ENCODE results near the gene TRPC5OS.

Gene TRPC5OS

DNA sequence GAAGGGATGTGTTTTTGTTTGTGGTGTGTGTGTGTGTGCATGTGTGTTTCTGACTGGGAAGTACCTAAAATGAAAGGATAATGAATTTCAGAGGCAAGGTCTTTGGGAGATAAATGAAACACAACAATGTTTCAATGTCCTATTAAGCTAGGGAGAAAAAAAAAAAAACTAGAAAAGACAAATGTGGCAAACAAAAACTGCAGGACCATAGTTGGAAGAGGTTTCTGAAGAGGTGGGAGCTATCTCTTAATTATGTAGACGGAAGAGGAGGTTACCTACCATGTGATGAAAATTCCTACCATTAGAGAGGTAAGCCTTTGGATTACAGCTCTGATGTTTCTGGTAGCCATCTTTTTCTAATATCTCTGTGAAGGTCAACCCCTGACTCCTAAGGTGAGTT lies at the start of gene TRPC5OS:
TRPC5OS (plus strand) TSS at position 301 of the 400 bp plus-strand sequence. CDS start 25,669 bp downstream, outside the sequence.
- no peak for DNase-seq (ENCODE audit: low spot score)

DNA sequence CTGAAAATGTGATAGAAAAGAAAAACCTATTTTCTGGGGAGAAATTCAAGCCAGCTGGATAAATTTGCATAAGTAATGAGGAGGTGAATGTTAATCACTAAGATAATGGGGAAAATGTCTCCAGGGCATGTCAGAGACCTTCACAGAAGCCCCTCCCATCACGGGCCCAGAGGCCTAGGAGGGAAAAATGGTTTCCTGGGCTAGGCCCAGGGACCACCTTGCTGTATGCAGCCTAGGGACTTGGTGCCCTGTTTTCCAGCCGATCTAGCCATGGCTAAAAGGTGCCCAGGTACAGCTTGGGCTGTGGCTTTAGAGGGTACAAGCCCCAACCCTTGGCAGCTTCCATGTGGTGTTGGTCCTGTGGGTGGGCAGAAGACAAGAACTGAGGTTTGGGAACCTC lies 46.6 kb upstream of the TRPC5OS start:
- DNase-seq (ENCODE audit: low spot score): no peak

DNA sequence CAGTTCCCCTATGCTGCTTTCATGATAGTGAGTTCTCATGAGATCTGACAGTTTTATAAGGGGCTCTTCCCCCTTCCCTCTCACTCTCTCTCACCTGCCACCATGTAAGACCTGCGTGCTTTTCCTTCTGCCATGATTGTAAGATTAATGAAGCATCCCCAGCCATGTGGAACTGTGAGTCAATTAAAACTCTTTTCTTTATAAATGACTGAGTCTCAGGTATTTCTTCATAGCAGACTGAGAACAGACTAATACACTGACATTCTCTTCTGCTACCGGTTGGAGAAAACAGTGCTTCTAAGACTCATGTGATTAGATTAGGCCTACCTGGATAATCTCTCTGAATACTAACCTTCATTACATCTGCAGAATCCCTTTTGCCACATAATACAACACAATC lies 45.4 kb upstream of the TRPC5OS start:
- no peak for DNase-seq (ENCODE audit: low spot score)

DNA sequence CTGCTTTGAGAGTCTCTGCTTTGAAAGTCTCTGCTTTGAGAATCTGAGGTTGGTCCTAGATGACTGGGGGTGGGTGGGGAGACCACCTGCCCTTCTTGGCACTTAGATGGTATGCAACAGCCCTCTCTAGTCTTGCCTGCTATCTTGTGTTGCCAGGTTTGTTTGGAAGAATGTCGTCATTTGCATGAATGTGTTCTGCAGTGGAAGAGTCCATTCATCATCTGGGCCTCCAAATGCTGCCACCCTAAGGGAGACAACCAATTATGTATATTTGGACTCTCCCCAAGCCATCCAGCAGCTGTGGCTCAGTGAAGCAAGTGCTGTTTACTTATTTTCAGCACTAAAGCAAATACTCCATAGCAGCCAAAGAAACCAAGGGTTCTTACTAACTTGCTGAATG lies 44.6 kb upstream of the TRPC5OS start:
- DNase-seq (ENCODE audit: low spot score): no peak

DNA sequence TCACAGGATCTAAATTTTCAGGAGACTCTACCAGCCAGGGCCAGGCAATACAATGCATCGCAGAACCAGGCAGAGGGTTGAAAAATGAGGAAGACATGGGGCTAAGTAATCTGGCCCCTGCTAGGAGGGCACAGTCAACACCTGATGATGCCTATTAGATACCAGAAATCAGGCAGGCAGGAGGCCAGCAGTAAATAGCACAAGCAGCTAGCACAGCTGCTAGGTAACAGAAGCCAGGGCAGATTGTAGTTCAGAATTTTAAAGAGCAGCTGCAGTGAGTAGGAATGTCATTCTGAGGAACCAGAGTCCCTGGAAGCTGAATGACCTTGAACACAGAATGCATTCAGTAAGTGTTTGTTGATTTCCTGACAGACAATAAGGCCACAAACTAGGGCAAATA lies 38.8 kb upstream of the TRPC5OS start:
- DNase-seq (ENCODE audit: low spot score): no peak

DNA sequence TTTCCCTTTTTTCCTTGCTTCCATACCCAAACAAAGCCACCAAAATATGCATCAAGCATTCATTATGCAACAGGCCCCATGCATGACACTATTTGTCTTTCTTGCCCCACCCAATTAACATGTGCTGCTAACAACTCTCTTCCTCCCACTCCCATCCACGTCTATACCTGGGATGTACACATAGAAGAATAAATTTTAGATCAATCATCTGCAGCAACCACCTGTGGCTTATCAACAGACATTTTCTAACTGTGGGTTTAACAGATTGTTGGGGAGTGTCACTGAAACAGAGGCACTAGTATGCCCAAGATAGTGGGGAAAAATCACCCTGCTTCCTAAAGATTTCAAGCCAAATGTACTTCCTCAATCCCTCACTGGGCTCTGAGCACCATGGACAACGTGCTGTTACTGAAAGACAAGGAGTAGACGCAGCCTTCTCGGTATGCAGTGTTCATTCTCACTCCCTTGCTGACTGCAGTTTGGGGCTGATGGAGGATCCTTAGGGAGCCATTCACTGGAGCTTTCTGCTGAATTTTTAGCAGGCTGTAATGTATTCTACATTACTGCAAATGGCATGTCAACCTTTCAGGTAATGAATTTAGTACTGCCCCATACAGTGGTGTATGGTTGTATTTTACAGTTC lies 28.4 kb upstream of the TRPC5OS start:
- DNase-seq (ENCODE audit: low spot score): no peak

DNA sequence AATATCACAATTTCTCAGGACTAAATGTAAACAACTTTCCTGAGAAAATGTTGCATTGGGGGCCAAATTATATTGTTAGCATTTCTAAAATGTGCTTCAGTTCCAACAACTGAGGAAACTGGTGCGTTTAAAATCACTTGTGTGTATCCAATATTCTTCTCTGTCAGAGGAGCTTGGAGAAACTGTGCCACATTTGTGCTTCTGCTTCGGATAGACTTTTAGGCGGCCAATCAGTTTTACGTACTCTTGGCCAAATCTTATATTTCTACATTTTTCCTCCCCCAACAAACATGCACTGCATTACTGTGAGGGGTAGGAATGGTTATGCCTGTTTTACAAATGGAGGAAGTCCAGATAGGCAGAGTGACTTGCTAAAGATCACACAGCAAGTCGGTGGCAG lies 27.4 kb upstream of the TRPC5OS start:
- no peak for DNase-seq (ENCODE audit: low spot score)

DNA sequence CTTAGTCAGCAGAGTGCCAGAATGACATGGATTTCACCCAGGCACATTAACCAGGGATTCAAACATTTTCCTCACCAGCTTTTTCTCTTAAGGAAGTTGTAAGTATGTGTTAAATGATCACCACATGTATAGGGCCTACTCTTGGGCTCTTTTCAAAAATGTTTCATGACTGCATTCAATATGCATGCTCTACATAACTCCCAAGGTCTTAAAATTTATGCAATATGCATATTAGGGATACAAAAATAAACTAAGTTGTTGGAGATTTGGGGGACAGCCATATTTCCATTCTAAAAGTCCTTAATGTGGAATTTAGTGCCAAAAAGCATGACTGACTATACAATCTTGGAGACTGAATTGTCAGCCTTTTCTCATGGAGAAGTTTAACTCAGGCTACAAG lies 25.0 kb upstream of the TRPC5OS start:
- no peak for DNase-seq (ENCODE audit: low spot score)

DNA sequence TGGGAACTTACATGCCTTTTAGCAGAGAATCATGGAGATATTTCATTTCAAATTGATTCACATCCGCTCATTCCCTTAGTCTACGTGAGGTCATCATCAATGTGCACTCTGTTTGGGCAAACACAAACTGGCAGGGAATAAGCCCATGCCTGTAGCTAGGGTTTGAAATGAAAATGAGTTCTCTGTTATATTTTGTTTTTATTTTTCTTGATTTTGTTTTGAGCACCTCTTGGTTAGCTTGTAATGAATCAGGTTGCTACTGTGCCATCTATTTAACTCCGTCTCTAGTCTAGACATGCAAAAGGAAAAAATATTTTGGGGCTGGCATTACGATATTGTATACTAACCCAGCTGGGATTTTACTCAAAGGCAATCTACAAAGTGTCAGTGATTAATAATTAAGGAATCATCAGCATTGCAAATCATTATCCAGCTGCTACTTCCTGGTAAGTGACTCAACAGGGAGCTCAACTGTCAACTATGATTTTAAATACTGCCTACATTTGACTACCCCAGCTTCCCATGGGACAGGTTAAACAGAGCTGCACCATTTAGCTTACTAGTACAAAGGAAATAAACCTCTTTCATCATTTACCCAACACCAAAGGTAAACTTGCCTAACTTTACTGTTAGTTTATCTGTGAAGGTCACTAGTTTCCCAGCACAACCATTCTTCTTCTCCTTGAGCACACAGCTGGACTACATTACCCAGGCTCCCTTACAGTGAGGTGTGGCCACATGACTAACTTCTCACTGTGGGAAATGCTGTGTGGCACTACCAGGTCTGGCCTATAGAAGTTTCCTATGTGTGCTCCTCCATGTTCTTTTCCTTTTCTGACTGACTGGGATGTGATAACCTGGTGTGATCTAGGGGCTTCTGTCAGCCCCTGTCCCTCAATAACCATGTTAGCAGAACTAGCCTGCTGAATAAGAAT lies 21.2 kb upstream of the TRPC5OS start:
- peak; percentile 30 for DNase-seq (ENCODE audit: low spot score)

DNA sequence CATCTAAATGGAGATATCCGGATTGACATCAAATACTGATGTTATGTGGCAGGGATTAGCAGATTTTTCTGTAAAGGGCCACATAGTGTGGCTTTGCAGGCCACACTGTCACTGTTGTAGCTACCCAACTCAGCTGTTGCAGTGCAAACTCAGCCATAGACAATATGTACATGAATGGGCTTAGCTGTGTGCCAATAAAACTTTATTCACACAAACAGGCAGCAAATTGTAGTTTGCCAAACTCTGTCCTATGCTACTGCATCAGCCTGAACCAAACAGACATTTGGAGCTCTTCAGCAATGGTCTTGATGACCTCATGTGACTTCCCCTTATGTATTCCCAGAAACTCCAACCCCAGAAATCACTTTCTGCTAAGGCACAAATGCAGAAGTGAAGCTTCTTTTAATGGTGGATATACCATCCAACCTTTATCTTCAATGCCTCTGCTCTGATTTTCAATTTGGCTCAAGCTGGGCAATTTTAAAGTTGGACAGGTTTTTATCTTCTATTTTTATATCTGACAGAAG lies 18.4 kb upstream of the TRPC5OS start:
- peak; percentile 2 for DNase-seq (ENCODE audit: low spot score)

DNA sequence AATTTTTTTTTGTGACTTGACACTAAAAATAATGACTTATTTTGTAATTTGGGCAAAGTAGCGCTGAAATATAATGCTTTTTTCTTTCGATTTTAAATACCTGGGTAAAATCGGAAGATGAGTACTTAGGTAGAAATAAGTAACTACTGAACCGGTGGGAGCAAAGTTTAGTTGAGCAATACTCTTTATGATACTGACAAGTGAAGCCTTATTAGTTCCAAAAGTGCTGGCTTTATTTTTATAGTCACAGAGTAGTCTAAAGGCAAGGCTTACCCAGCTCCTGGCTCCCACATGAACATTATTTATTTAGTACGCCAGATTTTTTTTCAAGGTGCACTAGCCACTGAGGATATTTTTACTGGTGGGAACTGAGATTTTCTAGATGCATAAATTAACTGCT lies 14.4 kb upstream of the TRPC5OS start:
- DNase-seq (ENCODE audit: low spot score): no peak

DNA sequence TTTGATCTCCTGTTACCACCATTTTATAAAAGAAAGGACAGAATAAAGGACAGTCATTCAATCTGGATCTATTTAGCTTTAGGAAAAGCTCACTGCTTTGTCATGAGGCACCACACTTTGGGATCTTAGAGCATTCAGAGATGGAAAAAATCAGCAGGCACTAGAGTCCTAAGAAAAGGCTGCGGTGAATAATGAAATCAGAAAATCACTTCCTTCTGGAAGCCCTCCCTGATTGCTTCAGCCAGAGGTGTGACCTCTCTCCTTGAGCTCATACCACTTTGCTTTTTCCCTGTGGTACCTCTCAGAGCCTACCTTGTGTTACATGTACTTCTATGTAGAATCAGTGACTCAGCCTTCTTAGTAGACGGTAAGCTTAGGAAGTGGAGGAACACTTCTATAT lies 8.7 kb upstream of the TRPC5OS start:
- DNase-seq (ENCODE audit: low spot score): no peak

DNA sequence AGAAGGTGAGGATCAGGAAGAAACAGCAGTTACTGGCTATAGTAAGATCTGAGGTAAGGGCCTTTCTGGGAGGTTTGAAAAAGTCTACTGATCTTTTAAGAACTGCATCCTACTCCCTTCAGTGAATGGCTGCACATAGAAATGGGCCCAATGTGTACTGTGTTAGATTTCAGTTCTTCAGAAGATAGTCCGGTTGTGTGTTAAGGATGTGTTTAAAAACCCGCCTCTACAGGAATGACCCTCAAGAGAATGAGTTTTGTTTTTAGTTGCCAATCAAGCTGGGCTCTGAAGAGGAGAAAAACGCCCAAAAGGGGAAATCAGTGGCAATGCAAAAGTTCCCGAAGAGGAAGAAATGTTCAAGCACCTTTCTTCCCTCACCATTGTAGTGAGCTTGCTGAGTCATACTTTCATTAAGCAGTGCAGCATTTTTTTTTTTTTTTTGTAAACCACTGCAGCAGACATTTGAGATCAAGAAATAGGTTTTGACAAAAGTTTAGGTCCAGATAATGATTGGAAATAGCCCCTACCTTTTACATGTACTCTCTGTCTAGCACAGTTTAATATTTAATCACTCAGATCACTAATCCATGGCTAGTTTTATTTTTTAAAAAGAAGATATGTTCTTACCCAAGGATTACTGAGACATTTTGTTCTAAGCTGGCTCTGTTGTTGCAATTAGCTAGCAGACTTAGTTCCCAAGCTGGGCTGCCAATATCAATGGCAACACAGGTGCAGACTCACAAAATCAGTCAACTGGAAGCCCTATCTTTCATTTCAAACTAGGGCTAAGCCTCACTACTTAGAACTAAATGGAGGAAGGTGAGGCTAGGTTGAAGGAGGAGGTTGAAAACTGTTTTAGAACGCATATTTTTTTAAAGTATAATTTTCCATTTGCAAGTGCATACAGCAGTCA lies 7.0 kb upstream of the TRPC5OS start:
- DNase-seq (ENCODE audit: low spot score): no peak

DNA sequence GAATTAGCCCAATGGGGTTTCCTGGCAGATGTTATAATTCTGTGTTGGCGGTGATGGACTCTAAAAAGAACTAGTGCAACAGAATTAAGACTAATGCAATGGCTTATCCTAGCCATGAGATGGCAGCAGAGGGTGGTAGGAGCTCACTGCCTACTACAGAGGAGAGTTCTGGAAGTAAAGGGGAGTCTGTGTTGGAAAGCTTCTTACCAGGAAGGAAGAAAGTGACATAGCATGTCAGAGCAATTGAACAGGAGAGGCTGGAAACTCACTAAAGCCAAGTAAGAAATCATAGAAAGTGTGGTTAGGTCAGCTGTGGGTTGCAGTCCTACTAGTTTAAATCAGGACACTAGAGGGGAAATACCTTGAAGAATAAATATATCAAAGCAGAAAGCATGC lies 6.3 kb upstream of the TRPC5OS start:
- DNase-seq (ENCODE audit: low spot score): peak; percentile 49

DNA sequence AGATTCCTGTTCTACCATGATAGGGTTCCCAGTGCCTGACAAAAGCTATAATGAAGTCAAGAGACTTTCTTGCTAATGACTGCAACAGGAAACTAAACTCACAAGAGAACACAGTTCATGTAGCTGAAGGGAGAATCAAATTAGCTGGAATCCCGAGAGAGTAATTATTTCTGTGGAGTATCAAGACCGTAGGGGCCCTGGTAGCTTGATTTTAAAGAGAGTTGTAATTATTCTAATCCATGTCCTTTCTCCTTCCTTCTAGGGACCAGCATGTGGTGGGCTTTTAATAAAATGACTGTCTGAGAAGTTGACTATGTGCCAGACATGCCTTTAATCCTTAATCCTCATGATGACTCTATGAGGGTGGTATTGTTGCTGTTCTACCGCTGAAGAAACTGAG lies 1.7 kb upstream of the TRPC5OS start:
- no peak for DNase-seq (ENCODE audit: low spot score)

DNA sequence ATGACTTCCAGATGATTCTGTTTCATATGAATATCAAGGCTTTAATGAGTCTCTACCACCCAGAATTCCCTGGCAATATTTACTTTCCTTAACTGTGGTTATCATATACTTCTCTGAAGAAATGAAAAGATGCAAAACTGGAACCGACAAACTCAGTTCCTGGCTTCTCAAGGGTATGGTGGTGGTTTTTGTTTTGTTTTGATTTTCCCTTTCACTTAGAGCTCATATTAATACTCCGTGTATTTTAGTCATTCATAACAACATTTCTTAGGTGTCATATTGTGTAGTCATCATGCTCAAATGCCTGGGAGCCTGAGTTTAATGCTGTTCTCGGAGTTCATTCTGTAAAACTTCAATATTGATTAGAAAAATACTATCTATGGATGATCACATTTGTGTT lies 665 bp downstream of the TRPC5OS start:
- DNase-seq (ENCODE audit: low spot score): no peak

DNA sequence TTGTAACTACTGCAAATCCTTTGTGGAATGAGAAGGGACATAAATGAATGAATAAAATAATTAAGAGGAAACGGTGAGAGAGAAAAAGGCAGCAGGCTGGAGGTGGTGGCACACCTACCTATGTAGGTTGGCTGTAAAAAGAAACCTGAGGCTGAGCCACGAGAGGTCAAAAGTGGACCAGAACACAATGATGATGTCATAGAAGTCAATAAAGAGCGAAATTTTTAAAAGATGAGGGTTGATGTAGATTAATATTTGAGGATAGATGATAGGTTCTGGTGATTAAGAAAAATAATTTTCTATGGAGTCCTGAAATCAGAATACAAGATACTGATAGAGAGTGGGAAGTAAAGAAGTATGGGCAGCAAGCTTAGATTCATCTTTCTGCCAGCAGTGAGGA lies 1.7 kb downstream of the TRPC5OS start:
- DNase-seq (ENCODE audit: low spot score): no peak

DNA sequence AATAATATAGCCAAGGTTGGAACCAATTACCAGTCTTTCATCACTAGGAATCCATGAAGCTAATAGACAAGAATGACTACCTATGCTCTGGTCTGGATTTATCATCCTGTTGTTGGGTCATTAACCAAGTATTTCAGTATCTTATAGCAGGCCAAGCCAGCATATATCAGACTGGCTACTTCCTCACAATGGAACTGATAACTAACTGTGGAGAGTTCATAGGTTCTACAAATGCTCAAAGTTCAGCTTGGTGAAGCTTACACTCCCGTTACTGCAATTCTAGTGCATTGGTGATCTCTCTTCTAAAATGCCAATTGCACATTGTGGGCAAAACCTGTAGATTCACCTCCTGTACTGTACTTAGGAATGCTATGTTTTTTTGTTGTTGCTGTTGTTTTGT lies 4.8 kb downstream of the TRPC5OS start:
- DNase-seq (ENCODE audit: low spot score): no peak

DNA sequence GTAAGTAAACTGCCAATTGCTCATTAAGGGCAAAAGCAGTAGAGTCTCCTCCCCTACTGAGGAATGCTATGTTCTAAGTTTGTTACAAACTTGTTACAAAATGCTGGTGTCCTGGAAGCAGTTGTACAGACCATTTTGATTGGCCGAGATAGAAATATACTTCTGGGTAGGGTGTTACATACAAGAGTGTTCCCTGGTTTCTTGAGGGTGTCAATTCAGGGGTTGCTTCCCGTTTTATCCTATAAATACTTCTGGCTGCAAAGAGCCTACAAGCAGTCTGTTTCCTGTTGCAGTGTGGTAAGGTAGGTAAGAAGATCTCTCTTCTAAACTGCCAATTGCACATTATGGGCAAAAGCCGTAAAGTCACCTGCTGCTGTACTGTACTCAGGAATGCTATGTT lies 5.7 kb downstream of the TRPC5OS start:
- DNase-seq (ENCODE audit: low spot score): no peak

DNA sequence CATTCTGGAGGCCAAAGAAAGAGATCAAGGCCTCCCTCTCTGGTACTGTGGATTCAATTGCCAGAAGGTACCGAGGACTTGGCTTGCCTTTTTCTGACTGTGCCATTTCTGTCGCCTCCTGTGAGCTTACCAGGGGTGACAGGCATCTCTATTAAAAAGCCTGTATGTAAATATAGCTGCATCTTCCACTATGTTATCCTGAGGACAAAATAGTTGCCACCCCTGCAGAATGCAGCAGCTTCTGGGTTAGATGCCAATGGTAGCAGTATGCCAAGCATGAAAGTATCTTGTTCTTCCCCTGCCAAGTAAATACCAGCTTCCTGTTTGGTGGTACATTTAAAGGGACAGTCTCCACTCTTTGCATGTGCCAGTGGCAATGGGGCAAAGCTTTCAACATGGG lies 10.7 kb downstream of the TRPC5OS start:
- DNase-seq (ENCODE audit: low spot score): no peak

DNA sequence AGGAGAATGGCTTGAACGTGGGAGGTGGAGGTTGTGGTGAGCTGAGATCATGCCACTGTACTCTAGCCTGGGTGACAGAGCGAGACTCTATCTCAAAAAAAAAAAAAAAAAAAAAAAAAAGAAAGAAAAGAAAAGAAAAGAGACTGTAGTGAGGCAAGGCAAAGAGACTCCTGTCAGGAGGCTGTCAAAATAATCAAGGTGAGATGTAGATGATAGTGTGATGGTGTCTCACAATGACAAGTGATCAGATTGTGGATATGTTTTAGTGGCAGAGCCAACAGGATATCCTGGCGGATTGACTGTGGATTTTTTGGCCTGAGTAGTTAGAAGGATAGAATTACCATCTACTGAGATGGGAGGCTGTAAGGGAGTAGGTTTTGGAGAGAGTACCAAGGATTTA lies 12.6 kb downstream of the TRPC5OS start:
- DNase-seq (ENCODE audit: low spot score): no peak

DNA sequence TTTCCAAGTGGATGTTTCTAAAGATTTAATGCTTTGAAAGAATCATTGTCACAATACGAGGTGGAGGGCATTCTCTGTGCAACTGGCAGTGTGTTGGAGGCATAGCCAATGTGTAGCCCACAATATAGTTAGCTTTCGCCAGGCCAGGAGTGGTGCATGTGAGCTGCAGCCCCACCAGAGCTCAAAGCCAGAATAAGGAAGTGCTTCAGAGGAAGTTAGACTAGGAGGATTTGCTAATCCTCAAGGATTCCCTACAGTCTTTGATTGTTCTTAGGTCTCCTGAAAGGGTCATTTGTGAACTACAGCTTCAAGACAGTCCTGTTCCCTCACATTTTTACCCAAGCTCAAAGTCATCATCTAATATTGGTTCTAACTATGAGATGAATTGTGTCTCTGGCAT lies 16.4 kb downstream of the TRPC5OS start:
- no peak for DNase-seq (ENCODE audit: low spot score)

Data from NAMALWA (cell line).